ENCODE data around the gene CREM.

DNA sequence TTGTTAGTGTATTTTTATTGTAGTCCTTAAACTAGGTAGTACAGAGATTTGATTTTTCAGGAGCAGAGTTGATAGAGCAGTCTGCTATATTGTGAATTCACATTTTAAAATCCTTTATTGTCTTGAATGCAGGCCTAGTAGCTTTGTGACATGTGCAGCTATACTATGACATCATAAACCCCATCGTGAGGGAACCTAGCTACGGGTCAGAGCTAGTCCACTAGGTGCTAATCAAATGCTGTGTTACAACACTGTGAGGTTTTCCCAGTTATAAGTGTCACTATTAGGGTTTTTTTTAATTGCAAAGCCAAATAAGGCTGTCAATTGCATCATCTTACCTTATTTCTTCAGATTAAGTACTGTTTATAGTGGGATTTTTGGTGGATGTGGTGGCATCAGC lies 40.7 kb downstream of the CREM start:
- TF ChIP-seq, protein P1, sequence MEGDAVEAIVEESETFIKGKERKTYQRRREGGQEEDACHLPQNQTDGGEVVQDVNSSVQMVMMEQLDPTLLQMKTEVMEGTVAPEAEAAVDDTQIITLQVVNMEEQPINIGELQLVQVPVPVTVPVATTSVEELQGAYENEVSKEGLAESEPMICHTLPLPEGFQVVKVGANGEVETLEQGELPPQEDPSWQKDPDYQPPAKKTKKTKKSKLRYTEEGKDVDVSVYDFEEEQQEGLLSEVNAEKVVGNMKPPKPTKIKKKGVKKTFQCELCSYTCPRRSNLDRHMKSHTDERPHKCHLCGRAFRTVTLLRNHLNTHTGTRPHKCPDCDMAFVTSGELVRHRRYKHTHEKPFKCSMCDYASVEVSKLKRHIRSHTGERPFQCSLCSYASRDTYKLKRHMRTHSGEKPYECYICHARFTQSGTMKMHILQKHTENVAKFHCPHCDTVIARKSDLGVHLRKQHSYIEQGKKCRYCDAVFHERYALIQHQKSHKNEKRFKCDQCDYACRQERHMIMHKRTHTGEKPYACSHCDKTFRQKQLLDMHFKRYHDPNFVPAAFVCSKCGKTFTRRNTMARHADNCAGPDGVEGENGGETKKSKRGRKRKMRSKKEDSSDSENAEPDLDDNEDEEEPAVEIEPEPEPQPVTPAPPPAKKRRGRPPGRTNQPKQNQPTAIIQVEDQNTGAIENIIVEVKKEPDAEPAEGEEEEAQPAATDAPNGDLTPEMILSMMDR (IDR thresholded peaks at IDR 0.05), result no peak
- TF ChIP-seq POLR2A (IDR thresholded peaks at IDR 0.05), result no peak
- TF ChIP-seq POLR2AphosphoS5 (IDR thresholded peaks at IDR 0.05), result no peak
- TF ChIP-seq EP300 (IDR thresholded peaks at IDR 0.05), result no peak
